Ammon's horn (tissue), 1 donor: Measurements from ENCODE around the gene TBC1D22A.
A peak's percentile ranks its signal among the peaks of the same experiment; 100 is the strongest.

ENCODE experiments used
- DNase-seq: peaks from one replicate; pipeline ENCODE4 v3.0.0-alpha.2; 2016; ENCODE audit warnings: low spot score

The TBC1D22A gene

GRCh38 chr22:46753360-46753759 is 9.1 kb upstream of the TBC1D22A start:
- no peak for DNase-seq

GRCh38 chr22:46753761-46754109 is 8.7 kb upstream of the TBC1D22A start:
- DNase-seq = no peak

- DNase-seq = no peak
These were observed 8.2 kb upstream of the TBC1D22A start for GRCh38 chr22:46754110-46754799.

GRCh38 chr22:46754826-46755225 is 7.6 kb upstream of the TBC1D22A start:
- DNase-seq = no peak

- no peak for DNase-seq
These were observed 6.9 kb upstream of the TBC1D22A start for GRCh38 chr22:46755525-46755924.

GRCh38 chr22:46756097-46756496 is 6.4 kb upstream of the TBC1D22A start:
- no peak for DNase-seq

GRCh38 chr22:46757104-46757503 is 5.3 kb upstream of the TBC1D22A start:
- no peak for DNase-seq

GRCh38 chr22:46758121-46758520 is 4.3 kb upstream of the TBC1D22A start:
- no peak for DNase-seq

- DNase-seq = peak; percentile 75
These were observed 3.6 kb upstream of the TBC1D22A start for GRCh38 chr22:46758867-46759290.

- no peak for DNase-seq
These were observed 1.4 kb upstream of the TBC1D22A start for GRCh38 chr22:46761017-46761416.

- DNase-seq = no peak
These were observed 762 bp upstream of the TBC1D22A start for GRCh38 chr22:46761539-46762237.

- DNase-seq = no peak
These were observed 728 bp downstream of the TBC1D22A start for GRCh38 chr22:46763051-46763705.

- DNase-seq = no peak
These were observed 1.8 kb downstream of the TBC1D22A start for GRCh38 chr22:46764140-46764680.

GRCh38 chr22:46764779-46765485 is 2.5 kb downstream of the TBC1D22A start:
- DNase-seq = no peak

- DNase-seq = no peak
These were observed 4.2 kb downstream of the TBC1D22A start for GRCh38 chr22:46766611-46767010.

GRCh38 chr22:46767249-46767985 is 5.0 kb downstream of the TBC1D22A start:
- DNase-seq = no peak

- no peak for DNase-seq
These were observed 6.8 kb downstream of the TBC1D22A start for GRCh38 chr22:46769191-46769675.

- DNase-seq = no peak
These were observed 7.3 kb downstream of the TBC1D22A start for GRCh38 chr22:46769706-46770105.

- no peak for DNase-seq
These were observed 7.7 kb downstream of the TBC1D22A start for GRCh38 chr22:46770151-46770641.

- DNase-seq = peak; percentile 67
These were observed 8.3 kb downstream of the TBC1D22A start for GRCh38 chr22:46770726-46771125.

- DNase-seq = no peak
These were observed 10.6 kb downstream of the TBC1D22A start for GRCh38 chr22:46773076-46773475.
